ENCODE results near the gene CAPN3.

CAPN3 gene

GRCh38 chr15:42395838-42396237 lies 36.5 kb downstream of the CAPN3 start:
- no peak for DNase-seq (ENCODE audit: low read depth)

DNA sequence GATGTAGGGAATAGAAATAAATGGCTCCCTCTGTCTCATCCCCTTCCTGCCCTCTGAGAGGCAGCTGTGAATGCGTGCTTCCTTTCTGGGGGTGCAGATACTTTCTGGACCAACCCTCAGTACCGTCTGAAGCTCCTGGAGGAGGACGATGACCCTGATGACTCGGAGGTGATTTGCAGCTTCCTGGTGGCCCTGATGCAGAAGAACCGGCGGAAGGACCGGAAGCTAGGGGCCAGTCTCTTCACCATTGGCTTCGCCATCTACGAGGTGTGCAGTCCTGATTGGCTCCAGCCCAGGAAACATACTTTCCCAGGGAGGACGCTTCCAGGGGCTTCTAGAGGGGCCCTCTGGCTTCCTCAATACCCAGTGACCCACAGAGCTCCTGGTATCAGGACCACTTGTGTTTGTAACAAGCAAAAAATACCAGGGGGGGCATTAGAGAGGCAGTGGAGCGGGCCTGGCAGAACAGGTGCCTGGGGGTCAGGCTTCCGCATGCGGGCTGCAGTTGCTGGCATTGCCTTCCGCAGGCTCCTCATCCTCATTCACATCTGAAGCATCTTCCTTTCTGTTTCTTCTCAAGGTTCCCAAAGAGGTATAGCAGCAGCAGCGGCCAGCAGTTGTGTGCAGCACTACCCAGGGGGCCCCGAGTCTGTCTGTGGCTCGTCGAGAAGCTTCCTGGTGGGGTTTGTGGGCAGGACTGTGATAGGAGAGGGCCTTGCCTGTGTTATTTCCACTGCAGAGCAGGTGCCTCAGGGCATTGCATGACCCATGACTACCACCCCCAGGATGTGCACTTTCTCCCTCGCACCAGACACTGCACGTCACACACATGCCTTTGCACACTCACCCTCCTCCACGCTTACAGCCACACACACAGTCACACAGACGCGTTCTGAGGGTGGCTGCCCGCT lies 42.5 kb downstream of the CAPN3 start:
- no peak for DNase-seq (ENCODE audit: low read depth)

DNA sequence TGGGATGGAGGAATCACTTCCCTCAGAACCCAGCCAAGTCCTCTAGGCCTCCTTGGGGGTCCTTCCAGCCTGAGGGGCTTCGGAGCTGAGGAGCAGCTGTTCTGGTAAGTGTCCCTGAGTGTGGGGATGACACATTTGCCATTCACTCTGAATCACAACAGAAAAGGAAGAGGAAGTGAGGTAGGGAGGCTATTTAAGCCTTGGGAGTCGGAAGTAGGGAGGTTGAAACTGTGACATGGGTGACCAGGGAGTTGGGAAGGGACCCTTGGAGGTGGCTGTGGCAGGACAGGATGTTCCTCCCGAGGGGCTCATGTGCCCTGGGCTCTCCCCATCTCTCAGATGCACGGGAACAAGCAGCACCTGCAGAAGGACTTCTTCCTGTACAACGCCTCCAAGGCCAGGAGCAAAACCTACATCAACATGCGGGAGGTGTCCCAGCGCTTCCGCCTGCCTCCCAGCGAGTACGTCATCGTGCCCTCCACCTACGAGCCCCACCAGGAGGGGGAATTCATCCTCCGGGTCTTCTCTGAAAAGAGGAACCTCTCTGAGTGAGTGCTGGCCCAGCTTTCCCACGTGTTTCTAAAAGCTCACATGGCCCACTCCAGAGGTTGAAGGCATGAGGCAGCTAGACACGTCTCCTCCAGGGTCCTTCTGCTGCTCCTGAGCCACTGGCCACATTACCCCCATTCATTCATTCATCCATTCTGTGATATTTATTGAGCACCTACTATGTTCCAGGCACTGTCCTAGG lies 43.3 kb downstream of the CAPN3 start:
- DNase-seq (ENCODE audit: low read depth), result no peak

DNA sequence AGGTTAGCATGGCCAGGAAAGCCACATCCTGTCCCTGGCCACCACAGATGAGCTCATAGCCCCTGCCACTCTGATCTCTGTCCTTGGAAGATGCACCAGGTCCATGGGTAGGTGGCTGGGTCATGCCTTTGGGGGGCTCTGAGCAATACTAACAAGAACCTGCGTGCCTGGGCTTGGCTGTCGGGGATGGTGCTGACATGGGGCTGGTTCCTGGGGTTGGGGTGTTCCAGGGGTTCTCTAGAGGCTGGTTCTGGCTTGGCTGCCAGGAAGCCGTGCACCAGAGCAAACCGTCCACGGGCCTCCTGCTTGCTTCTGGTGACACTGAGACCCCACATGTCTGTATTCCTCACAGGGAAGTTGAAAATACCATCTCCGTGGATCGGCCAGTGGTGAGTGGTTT lies 44.1 kb downstream of the CAPN3 start:
- DNase-seq (ENCODE audit: low read depth), result no peak

DNA sequence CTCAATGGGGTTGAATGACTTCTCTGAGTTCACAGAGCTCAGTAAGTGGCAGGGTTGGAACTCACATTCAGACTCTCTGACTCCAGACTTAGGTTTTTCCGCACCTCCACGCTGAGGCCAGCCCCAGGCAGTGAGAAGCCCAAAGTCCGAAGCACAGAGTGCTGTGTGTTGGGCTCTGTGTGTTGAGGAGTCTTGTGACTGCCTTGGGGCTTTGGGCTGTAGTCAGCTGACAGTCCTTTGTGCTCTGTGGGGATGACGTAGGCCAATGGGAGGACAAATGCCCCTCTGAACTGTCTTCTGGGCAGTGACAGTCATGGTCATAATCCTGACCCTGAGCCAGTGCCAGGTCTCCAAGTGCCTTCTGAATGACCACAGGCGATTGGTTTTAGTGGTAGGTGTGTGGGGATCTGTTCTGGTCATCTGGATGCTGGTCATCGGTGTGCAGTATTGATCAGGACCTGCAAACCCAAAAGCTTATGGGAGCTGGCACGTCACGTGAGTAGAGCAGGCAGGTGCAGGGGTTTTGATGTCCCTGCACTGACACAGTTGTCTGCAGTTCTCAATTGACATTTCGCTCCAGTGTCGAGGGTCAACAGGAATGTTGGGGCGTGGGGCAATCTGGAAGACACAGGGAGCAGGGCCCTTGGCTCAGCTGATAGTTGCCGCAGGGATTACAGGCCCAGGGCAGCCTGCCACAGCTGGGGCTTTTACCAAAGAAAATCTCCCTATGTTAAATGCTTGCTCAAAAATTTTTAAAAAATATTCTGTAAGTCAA lies 45.3 kb downstream of the CAPN3 start:
- DNase-seq (ENCODE audit: low read depth), result no peak

- DNase-seq (ENCODE audit: low read depth), result no peak
Observed at GRCh38 chr15:42405863-42406482, 46.7 kb downstream of the CAPN3 start.

DNA sequence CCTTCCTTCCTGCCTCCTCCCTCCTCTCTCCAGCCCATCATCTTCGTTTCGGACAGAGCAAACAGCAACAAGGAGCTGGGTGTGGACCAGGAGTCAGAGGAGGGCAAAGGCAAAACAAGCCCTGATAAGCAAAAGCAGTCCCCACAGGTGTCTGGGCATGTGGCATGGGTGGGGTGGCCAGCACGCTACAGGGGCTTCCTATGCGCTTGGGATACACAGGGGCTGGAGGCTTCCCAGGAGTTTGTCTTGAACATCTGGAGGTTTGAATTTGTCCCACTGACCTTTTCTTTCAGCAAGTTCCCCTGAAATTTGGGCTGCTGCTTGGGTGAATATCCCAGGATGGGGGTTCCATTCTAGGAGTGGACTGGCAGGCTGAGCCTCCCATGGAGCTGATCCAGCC lies 48.9 kb downstream of the CAPN3 start:
- no peak for DNase-seq (ENCODE audit: low read depth)

GRCh38 chr15:42409011-42409410 lies 49.7 kb downstream of the CAPN3 start:
- DNase-seq (ENCODE audit: low read depth), result no peak

GRCh38 chr15:42411884-42412283 lies 52.6 kb downstream of the CAPN3 start:
- DNase-seq (ENCODE audit: low read depth), result no peak

GRCh38 chr15:42413920-42414319 lies 54.6 kb downstream of the CAPN3 start:
- DNase-seq (ENCODE audit: low read depth), result no peak

DNA sequence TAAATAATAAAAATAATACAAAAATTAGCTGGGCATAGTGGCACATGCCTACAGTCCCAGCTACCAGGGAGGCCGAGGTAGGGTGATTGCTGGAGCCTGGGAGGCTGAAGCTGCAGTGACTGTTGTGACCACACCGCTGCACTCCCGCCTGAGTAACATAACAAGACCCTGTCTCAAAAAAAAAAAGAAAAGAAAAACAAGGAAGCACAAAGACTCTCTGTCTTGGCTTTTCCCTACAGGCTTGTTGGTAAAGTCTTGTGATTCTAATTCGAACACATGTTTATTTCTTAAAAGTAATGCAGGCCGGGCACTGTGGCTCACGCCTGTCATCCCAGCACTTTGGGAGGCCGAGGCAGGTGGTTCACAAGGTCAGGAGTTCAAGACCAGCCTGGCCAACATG lies 60.1 kb downstream of the CAPN3 start:
- no peak for DNase-seq (ENCODE audit: low read depth)

GRCh38 chr15:42421376-42421775 lies 62.1 kb downstream of the CAPN3 start:
- DNase-seq (ENCODE audit: low read depth), result no peak

GRCh38 chr15:42427429-42428223 lies 68.3 kb downstream of the CAPN3 start:
- DNase-seq (ENCODE audit: low read depth), result no peak

GRCh38 chr15:42444415-42445063 lies 85.2 kb downstream of the CAPN3 start:
- DNase-seq (ENCODE audit: low read depth), result no peak

GRCh38 chr15:42445551-42445950 lies 86.2 kb downstream of the CAPN3 start:
- DNase-seq (ENCODE audit: low read depth), result no peak

- DNase-seq (ENCODE audit: low read depth), result no peak
Observed at GRCh38 chr15:42447599-42447998, 88.3 kb downstream of the CAPN3 start.

- no peak for DNase-seq (ENCODE audit: low read depth)
Observed at GRCh38 chr15:42448281-42448680, 89.0 kb downstream of the CAPN3 start.

- DNase-seq (ENCODE audit: low read depth), result no peak
Observed at GRCh38 chr15:42449770-42450424, 90.6 kb downstream of the CAPN3 start.

GRCh38 chr15:42450425-42450790 lies 91.1 kb downstream of the CAPN3 start:
- no peak for DNase-seq (ENCODE audit: low read depth)

DNA sequence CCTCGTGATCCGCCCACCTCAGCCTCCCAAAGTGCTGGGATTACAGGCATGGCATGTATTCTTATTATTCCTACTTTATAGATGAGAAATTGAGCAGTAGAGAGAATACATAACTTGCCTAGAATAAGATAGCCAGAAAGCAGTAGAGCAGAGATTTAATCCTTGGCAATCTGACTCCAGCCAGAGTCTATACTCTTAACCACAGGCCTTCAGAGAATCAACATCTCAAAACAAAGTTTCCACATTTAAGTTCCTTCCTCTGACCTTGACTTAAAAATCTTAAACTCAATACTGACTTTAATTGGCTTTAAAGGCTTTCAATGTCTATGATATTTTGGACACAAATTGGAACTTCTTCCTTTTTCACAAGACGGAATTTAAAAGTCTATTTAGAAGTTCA lies 94.5 kb downstream of the CAPN3 start:
- DNase-seq (ENCODE audit: low read depth), result no peak

All from activated T-cell treated with anti-CD3 and anti-CD28 coated beads for 48 hours (primary cell).